Psoas muscle (tissue), 8 donors: Measurements from ENCODE around the gene RRM1. TPM values are rescaled to one million over a fixed set of nuclear protein-coding genes. Genes with fewer than 3 reads are reported as not detected.
"Not testable (repeated sequence)": the region's sequence is repeated elsewhere in the genome, so short reads cannot be mapped to it uniquely, and the experiment has no call there.

Experiments
- ATAC-seq, 4 donors: fragments of 200-7000 bp; cut with Tn5 transposase; one replicate each; pipeline ENCODE4 v1.9.1; 2020; ENCODE audit warnings: moderate library complexity in 3 of 4, mild to moderate bottlenecking in 2 of 4
- DNase-seq, 2 donors: peaks; one replicate each; pipeline ENCODE4 v3.0.0-alpha.2; 2020
- H3K27ac ChIP-seq: fragments of 200-600 bp; one replicate; pipeline ENCODE4 v1.8.0; 2022
- H3K27me3 ChIP-seq, 3 donors: fragments of 200-600 bp in 1 of 3; one replicate each; pipeline versions ENCODE4 v1.6.1 to v1.8.0; 2013 to 2022; ENCODE audit warnings: low read length in 2 of 3, mild to moderate bottlenecking in 2 of 3, moderate library complexity in 1 of 3; ENCODE audit not compliant: insufficient read depth in 3 of 3
- H3K36me3 ChIP-seq, 2 donors: fragments of 200-600 bp in 1 of 2; one replicate each; pipeline versions ENCODE4 v1.6.1 to v1.8.0; 2013 to 2022; ENCODE audit warnings: low read depth in 1 of 2, mild to moderate bottlenecking in 1 of 2, moderate library complexity in 1 of 2; ENCODE audit not compliant: insufficient read depth in 1 of 2
- H3K4me1 ChIP-seq: fragments of 200-600 bp; one replicate; pipeline ENCODE4 v1.8.0; 2022
- H3K4me3 ChIP-seq: fragments of 200-600 bp; one replicate; pipeline ENCODE4 v1.8.0; 2022; ENCODE audit warnings: mild to moderate bottlenecking
- H3K9me3 ChIP-seq: fragments of 200-600 bp; one replicate; pipeline ENCODE4 v1.8.0; 2022
- CTCF ChIP-seq: fragments of 200-600 bp; IDR thresholded peaks from one replicate; pipeline ENCODE4 v1.8.0; 2022; ENCODE audit warnings: antibody characterized with exemption
- WGBS, 3 donors: extraction: QIAGEN DNeasy Blood & Tissue Kit; methylation state at CpG; one replicate each; pipeline versions ENCODE4 v1.1.6 to v1.1.7; 2013; 5-methylcytosine and 5-hydroxymethylcytosine counted together
- intact Hi-C, 2 donors: fragments of 100-400 bp; cut with DNase I; formaldehyde crosslinking; loops; one replicate each; pipeline versions ENCODE4 v1.11.0 to v1.14.2; 2022
- polyA plus RNA-seq, 3 donors: library from polyadenylated mRNA; stranded (reverse); fragments of 200-250 nt; gene quantifications; one replicate each; pipeline ENCODE4 v1.2.3, GENCODE V29; 2013
- total RNA-seq, 4 donors: library from RNA; stranded (reverse); fragmentation: NEBNext Ultra II Directional in 2 of 4; extraction: Animal tissue kit (Norgen Biotek cat#: 25700) in 2 of 4; gene quantifications; one replicate each; pipeline versions ENCODE4 v1.2.1 to v1.2.4, GENCODE V29; 2021 to 2023
- donor health status: healthy with polysubstance abuse.
- donor health status: DM: no; HTN: no; CAD: no; lungs with moderate emphysema.
- donor health status: Bipolar disorder and iron deficiency.
- donor health status: healthy.
- donor health status: DM: yes; HTN: yes; CAD: no.
- donor health status: DM: no; HTN: no; CAD: no.
- donor health status: DM: no; HTN: no; CAD: no.
- donor health status: DM: yes; HTN: yes; CAD: no.

RRM1 gene
- total and polyA plus RNA-seq, 7 donors: 11.3 to 45.8 (median 31.0) TPM

GRCh38 chr11:4050138-4050537 lies 44.5 kb upstream of the RRM1 start:
- Histone ChIP-seq H3K27ac (no peak overlapping the region), H3K9me3 (no peaks in the 10 kb centered on the region), H3K4me3 (no peak overlapping the region), H3K4me1 (peaks cover 16% of the 10 kb centered on the region), H3K27me3 (no peaks in the 10 kb centered on the region), H3K36me3 (no peaks in the 10 kb centered on the region)
- 92 to 97% (median 97%) methylated on average over 1 of the region's 1 CpG for WGBS, 3 donors
- TF ChIP-seq CTCF: no peak
- DNase-seq (no peak), ATAC-seq (no peak)
- intact Hi-C loops: no loop called here

DNA sequence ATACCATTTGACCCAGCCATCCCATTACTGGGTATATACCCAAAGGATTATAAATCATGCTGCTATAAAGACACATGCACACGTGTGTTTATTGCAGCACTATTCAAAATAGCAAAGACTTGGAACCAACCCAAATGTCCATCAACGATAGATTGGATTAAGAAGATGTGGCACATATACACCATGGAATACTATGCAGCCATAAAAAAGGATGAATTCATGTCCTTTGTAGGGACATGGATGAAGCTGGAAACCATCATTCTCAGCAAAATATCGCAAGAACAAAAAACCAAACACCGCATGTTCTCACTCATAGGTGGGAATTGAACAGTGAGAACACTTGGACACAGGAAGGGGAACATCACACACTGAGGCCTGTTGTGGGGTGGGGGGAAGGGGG lies 41.4 kb upstream of the RRM1 start:
- H3K4me3 ChIP-seq, intact Hi-C loops, H3K9me3 ChIP-seq, H3K4me1 ChIP-seq, H3K27ac ChIP-seq, DNase-seq, ATAC-seq, H3K27me3 ChIP-seq: not testable (repeated sequence)
- 69 to 85% (median 81%) methylated on average over 4 of the region's 4 CpGs for WGBS, 3 donors
- peaks cover 5 to 14% of the 10 kb centered on the region in 2 donors for H3K36me3 ChIP-seq

GRCh38 chr11:4054643-4055042 lies 40.0 kb upstream of the RRM1 start:
- Histone ChIP-seq H3K27ac (no peak overlapping the region), H3K4me1 (peaks cover 17% of the 10 kb centered on the region), H3K27me3 (no peaks in the 10 kb centered on the region), H3K4me3 (no peak overlapping the region), H3K36me3 (peaks cover 5 to 22% of the 10 kb centered on the region in 2 donors), H3K9me3 (no peaks in the 10 kb centered on the region)
- no peak for DNase-seq
- intact Hi-C loops: no loop called here
- peak in 2 of 4 donors; percentile 50 to 51 for ATAC-seq
- TF ChIP-seq CTCF: no peak
- 17 to 43% (median 30%) methylated on average over 1 of the region's 1 CpG for WGBS, 3 donors

GRCh38 chr11:4059424-4059823 lies 35.2 kb upstream of the RRM1 start:
- H3K36me3 ChIP-seq: peaks cover 5 to 41% of the 10 kb centered on the region in 2 donors
- H3K27ac ChIP-seq: peak overlapping the region; percentile 12
- intact Hi-C loops: no loop called here
- no peaks in the 10 kb centered on the region for H3K9me3 ChIP-seq
- ATAC-seq (no peak), DNase-seq (no peak)
- no peak for TF ChIP-seq CTCF
- H3K4me1 ChIP-seq: peaks cover 44% of the 10 kb centered on the region
- H3K27me3 ChIP-seq: no peaks in the 10 kb centered on the region
- H3K4me3 ChIP-seq: no peak overlapping the region
- WGBS, 3 donors: 54 to 91% (median 66%) methylated on average over 1 of the region's 1 CpG

DNA sequence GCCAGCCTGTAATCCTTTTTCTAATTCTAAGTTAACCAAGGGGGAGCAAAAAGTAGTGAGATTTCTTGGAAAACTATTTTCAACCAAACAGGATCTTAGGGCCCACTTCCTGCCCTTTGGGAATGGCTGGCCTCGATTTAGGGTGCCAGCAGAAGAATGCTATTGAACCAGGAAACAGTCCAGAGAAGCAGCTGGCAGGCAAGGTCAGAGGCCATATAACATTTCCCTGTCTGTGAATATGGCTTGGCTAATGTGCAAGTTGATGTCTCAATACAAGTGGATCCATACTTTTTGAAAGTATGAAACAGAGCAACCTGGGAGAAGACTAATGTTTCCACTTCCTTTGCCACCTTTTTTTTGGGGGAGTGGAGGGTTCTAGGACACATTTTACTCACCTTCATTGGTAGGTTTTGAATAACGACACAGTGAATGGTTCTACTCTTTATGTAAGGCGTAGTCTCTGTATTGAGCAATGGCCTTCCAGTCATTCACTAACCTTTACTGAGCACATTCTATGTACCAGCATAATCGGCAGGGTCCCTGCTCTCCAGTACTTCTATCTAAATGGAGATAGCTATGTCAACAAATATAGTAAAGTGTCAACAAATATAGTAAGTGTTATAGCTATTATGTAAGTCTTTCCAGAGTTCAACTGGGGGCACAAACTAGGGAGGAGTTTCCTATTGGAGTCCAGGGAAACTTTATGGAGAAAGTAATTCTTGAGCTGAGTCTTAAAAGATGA lies 34.2 kb upstream of the RRM1 start:
- intact Hi-C loops: no loop called here
- no peak for ATAC-seq
- Histone ChIP-seq H3K9me3 (no peaks in the 10 kb centered on the region), H3K27me3 (no peaks in the 10 kb centered on the region), H3K36me3 (peaks cover 5 to 41% of the 10 kb centered on the region in 2 donors), H3K27ac (peak overlapping the region; percentile 25), H3K4me3 (no peak overlapping the region), H3K4me1 (peaks cover 50% of the 10 kb centered on the region)
- DNase-seq: no peak
- no peak for TF ChIP-seq CTCF
- WGBS, 3 donors: 52 to 61% (median 53%) methylated on average over 4 of the region's 4 CpGs
